ENCODE data around the gene MOXD1.
A peak's percentile ranks its signal among the peaks of the same experiment; 100 is the strongest.

Gene MOXD1

DNA sequence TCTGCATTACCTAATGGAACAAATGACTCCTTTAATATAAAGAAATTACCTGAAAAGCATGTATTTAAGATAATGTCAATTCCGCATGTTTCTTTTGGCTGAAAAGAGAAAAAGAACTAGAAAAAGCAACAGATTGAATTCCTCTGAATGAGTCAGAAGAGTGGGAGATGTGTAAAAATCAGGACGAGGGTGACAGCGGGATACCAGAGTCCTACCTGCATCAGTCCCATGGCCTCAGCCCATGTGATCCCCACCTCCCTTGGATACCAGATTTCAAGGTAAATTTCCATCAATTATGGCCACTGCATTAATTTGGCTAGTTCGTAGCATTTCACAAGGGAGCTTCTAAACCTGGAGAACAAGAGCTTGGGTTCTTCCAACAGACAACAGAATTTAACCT is 10.0 kb upstream of the MOXD1 start:
- no peak for TF ChIP-seq POLR2A (IDR thresholded peaks at IDR 0.05; ENCODE audit: low read depth, low read length)
- no peak for DNase-seq (ENCODE audit: insufficient read length, low spot score)
- no peak for FAIRE-seq

DNA sequence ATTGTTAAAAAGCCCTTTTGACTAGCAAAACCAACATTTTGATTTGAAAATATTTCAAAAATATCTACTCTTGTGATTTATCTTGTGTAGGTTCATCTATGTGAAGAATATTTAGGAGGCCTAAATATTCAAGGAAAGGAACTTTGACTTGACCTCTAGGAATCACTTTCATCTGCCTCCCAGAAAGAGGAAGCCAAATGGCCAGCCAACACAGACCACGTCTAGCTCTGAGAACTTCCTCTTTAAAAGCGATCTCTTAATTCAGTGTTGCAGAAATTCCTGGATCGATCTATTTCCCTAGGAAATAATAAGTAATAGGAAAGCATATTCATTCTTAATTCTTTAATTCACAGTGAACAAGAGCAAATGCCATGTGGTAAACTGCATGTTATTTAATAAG is 9.6 kb upstream of the MOXD1 start:
- TF ChIP-seq POLR2A (IDR thresholded peaks at IDR 0.05; ENCODE audit: low read depth, low read length), result no peak
- FAIRE-seq (no peak), DNase-seq (ENCODE audit: insufficient read length, low spot score) (no peak)

DNA sequence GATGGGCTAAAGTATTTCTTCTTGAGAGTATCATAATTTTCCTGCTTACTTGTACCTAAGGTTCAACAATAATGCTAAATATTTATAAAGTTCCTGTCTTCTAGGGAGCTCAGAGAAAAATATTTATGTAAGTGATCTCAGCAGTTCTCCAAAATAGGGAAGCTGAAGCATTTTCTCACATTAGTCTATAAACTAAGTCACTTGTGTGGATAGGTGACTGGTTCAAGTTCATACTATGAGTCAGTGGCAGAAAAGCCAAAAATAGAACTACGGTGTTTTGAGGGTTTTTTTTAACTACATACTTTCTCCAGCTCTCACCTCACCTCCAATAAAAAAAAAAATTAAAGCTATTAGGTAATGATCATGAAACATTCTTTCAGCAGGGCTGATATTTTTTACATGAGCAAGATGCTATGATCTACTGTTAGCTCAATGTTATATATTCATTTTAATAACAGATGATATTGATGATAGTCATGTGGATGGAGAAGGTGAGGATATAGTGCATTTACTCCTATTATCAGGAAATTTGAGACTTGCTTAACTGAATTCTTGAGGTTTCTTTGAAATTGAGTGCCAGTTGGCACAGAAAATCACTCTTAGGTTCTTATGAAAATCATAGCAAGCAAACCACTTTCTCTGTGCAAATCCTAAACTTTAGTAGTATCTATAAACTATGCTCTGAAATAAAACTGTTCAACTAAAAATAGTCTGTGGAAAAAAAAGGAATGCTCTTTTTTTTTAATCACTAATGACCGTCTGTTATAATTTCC is 4.1 kb upstream of the MOXD1 start:
- FAIRE-seq (no peak), DNase-seq (ENCODE audit: insufficient read length, low spot score) (no peak)
- TF ChIP-seq POLR2A (IDR thresholded peaks at IDR 0.05; ENCODE audit: low read depth, low read length), result no peak

GRCh38 chr6:132404736-132405135 is 3.5 kb upstream of the MOXD1 start:
- TF ChIP-seq POLR2A (IDR thresholded peaks at IDR 0.05; ENCODE audit: low read depth, low read length), result no peak
- DNase-seq (ENCODE audit: insufficient read length, low spot score) (no peak), FAIRE-seq (no peak)

GRCh38 chr6:132404330-132404729 is 3.1 kb upstream of the MOXD1 start:
- FAIRE-seq (no peak), DNase-seq (ENCODE audit: insufficient read length, low spot score) (no peak)
- no peak for TF ChIP-seq POLR2A (IDR thresholded peaks at IDR 0.05; ENCODE audit: low read depth, low read length)

DNA sequence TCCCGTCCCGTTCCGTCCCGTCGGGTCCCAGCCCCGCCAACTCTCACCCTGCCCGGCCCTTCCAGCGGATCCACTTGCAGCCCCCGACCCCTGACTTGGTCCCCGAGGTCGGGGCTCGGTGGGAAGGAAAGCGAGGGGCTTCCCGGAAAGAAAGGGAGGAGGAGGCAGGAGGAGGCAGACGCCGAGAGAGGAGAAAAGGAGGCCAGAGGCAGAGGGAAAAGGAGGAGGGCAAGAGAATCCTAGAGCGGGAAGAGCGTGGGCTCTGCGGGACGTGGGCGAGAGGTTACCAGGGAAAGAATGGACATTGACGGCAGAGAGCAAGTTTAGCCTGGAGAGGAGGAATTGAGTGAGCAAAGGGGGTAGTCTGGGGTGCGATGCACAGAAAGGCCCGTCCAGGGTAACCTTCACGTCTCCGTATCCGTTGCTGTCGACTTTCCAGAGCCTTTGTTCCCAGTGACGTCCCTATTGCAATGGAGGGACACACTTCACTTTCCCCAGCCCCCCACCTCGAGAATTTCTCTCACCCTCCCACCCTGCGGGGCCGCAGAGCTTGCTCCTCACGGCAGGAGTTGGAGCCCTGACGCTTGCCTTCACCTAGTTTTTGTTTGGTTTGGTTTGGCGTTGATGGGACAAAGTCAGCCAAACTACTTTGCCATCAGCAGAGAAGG is 477 bp upstream of the MOXD1 start:
- TF ChIP-seq POLR2A (IDR thresholded peaks at IDR 0.05; ENCODE audit: low read depth, low read length), result no peak
- FAIRE-seq, result no peak
- no peak for DNase-seq (ENCODE audit: insufficient read length, low spot score)

DNA sequence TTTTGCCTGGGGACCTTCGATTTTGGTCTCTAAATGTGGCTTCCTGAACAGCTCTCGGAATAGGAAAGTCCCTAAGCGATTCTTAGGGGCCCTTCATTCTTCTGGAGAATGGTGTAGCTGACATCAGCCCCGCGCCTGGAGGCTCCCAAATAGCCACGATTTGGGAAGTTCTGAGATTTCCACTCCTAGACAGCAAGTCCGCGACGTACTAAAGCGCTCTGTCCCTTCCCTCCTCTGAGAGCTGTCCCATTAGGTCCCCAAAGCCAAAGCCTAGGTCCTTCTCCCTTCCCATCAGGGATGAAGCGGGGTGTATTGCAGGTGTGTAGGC is 756 bp downstream of the MOXD1 start:
- no peak for FAIRE-seq
- no peak for DNase-seq (ENCODE audit: insufficient read length, low spot score)
- TF ChIP-seq POLR2A (IDR thresholded peaks at IDR 0.05; ENCODE audit: low read depth, low read length), result no peak

DNA sequence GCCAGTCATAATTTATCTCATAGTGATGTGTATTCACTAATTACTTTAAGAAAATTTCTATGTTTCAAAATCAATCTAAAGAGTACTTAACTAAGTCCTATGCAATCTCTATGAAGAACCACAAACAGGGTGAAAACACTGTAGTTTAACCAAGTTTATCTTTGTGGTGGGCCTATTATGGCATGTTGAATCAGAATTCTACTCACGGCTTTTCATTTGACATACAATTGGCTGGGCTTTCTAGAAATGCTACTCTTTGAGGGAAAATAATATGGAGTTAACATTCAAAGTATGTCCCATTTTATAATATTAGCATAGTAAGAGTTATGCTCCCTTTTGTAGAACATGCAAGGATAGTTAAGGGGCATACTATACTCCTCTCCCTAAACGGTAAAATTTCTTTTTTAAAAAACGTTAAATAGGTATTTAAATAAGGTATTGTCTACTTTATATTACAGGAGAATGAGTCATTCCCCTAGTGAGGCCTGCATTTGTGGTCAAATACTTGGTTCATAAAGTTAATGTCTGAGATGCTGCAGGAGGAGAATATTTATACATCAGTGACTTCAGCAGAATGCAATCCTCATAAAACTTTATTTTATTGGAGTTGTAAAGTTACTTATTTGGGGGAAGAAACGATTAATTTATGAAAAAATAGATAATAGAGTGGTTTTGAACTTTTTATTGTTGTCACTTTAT is 1.8 kb downstream of the MOXD1 start:
- DNase-seq (ENCODE audit: insufficient read length, low spot score) (no peak), FAIRE-seq (peak; percentile 68)

GRCh38 chr6:132395015-132395597 is 6.2 kb downstream of the MOXD1 start:
- no peak for TF ChIP-seq POLR2A (IDR thresholded peaks at IDR 0.05; ENCODE audit: low read depth, low read length)
- DNase-seq (ENCODE audit: insufficient read length, low spot score), result no peak
- no peak for FAIRE-seq

More for the DNA sequence above, 1.8 kb downstream of the MOXD1 start:
- TF ChIP-seq POLR2A (IDR thresholded peaks at IDR 0.05; ENCODE audit: low read depth, low read length), result no peak

GRCh38 chr6:132392792-132393191 is 8.5 kb downstream of the MOXD1 start:
- DNase-seq (ENCODE audit: insufficient read length, low spot score), result no peak
- TF ChIP-seq POLR2A (IDR thresholded peaks at IDR 0.05; ENCODE audit: low read depth, low read length), result no peak
- no peak for FAIRE-seq

DNA sequence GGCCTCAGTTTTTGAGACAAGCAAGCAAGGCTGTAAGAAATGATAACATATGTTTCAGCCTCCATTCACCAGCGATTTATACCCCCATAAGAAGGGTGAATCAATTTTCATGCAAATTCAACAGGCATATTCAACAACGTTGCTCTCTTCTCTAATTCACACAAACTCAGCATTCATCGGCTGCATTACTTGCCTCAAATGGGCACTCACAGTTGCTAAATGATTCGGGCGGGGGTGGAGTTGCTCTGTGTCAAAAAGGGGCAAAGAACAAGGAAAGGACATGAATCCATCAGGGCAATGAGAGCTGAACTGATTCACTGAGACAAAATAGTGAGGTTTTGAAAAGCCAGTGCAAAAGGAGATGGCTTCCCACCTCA is 9.0 kb downstream of the MOXD1 start:
- DNase-seq (ENCODE audit: insufficient read length, low spot score) (no peak), FAIRE-seq (no peak)
- no peak for TF ChIP-seq POLR2A (IDR thresholded peaks at IDR 0.05; ENCODE audit: low read depth, low read length)

- no peak for TF ChIP-seq POLR2A (IDR thresholded peaks at IDR 0.05; ENCODE audit: low read depth, low read length)
- FAIRE-seq (peak; percentile 96), DNase-seq (ENCODE audit: insufficient read length, low spot score) (peak; percentile 23)
These were observed 9.6 kb downstream of the MOXD1 start for GRCh38 chr6:132391391-132392269.

DNA sequence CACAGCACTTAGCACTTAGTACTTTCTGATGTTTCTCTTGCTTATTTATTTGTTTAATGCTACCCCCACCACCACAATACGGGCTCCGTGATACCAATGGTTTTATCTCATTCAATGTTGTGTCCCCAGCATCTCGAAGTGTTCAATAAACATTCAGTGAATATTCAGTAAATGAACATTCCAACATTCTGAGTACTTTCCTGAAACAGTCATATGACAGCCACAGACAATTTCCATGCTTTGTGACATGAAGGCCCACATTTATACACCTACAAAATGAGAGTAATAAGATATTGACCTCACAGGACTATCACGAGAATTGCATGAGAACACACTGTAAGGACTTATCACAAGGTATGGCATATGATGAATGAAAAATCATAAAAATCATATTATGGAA is 10.8 kb downstream of the MOXD1 start:
- DNase-seq (ENCODE audit: insufficient read length, low spot score) (no peak), FAIRE-seq (no peak)
- TF ChIP-seq POLR2A (IDR thresholded peaks at IDR 0.05; ENCODE audit: low read depth, low read length), result no peak
